ENCODE measurements around the gene ZC3H14.

DNA sequence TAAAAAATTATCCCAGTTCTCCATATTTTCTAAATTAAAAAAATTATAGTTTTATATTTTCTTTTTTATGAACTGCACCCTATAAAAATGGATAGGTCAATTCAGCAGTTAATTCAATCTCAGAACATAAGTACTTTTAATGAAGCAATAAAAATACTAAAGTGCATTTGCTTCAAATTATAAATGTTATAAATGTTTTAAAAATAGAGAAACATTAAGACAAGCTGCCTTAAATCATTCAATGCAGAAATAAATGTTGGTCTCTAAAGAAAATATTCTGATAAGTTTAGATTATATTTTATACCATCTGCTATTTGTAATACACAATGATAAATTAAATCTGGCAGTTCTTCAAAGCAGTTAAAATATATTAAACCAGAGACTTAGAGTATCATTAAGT lies 65.6 kb downstream of the ZC3H14 start:
- TF ChIP-seq POLR2A (IDR thresholded peaks at IDR 0.05), result no peak
- TF ChIP-seq, protein P1, sequence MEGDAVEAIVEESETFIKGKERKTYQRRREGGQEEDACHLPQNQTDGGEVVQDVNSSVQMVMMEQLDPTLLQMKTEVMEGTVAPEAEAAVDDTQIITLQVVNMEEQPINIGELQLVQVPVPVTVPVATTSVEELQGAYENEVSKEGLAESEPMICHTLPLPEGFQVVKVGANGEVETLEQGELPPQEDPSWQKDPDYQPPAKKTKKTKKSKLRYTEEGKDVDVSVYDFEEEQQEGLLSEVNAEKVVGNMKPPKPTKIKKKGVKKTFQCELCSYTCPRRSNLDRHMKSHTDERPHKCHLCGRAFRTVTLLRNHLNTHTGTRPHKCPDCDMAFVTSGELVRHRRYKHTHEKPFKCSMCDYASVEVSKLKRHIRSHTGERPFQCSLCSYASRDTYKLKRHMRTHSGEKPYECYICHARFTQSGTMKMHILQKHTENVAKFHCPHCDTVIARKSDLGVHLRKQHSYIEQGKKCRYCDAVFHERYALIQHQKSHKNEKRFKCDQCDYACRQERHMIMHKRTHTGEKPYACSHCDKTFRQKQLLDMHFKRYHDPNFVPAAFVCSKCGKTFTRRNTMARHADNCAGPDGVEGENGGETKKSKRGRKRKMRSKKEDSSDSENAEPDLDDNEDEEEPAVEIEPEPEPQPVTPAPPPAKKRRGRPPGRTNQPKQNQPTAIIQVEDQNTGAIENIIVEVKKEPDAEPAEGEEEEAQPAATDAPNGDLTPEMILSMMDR (IDR thresholded peaks at IDR 0.05), result no peak

Data from adrenal gland (tissue), 5 donors.